Fibroblast of pulmonary artery (primary cell): ENCODE measurements around the gene ZBTB21.

Experiments
- DNase-seq: peaks from one replicate; pipeline ENCODE4 v3.0.0-alpha.2; 2010; ENCODE audit warnings: low read depth
- H3K4me3 ChIP-seq: replicated peaks from 2 replicates; pipeline ENCODE4 v1.5.1; 2011; ENCODE audit warnings: low read depth, mild to moderate bottlenecking, control low read depth, low read length, moderate library complexity
- TF ChIP-seq, protein P1 (sequence below): IDR thresholded peaks from 2 replicates; pipeline ENCODE4 v1.5.1; 2011; ENCODE audit warnings: mild to moderate bottlenecking, control low read depth, low read length, inconsistent platforms; ENCODE audit errors: missing control alignments

ZBTB21 gene

GRCh38 chr21:42009831-42010506 is at the start of gene ZBTB21:
Gene ZBTB21 (minus strand): TSS chr21:42010360. CDS start chr21:41994095, 16,265 bp downstream.
- peak within 1 kb of the TSS; percentile 72 for H3K4me3 ChIP-seq
- peak; percentile 98 for DNase-seq
- TF ChIP-seq, protein P1, sequence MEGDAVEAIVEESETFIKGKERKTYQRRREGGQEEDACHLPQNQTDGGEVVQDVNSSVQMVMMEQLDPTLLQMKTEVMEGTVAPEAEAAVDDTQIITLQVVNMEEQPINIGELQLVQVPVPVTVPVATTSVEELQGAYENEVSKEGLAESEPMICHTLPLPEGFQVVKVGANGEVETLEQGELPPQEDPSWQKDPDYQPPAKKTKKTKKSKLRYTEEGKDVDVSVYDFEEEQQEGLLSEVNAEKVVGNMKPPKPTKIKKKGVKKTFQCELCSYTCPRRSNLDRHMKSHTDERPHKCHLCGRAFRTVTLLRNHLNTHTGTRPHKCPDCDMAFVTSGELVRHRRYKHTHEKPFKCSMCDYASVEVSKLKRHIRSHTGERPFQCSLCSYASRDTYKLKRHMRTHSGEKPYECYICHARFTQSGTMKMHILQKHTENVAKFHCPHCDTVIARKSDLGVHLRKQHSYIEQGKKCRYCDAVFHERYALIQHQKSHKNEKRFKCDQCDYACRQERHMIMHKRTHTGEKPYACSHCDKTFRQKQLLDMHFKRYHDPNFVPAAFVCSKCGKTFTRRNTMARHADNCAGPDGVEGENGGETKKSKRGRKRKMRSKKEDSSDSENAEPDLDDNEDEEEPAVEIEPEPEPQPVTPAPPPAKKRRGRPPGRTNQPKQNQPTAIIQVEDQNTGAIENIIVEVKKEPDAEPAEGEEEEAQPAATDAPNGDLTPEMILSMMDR, result no peak

- H3K4me3 ChIP-seq, result no peak overlapping the region
- TF ChIP-seq, protein P1, result no peak
- no peak for DNase-seq
Observed at GRCh38 chr21:42059721-42060120, 49.6 kb upstream of the ZBTB21 start.

- no peak for DNase-seq
- TF ChIP-seq, protein P1, result no peak
- no peak overlapping the region for H3K4me3 ChIP-seq
Observed at GRCh38 chr21:42059141-42059540, 49.0 kb upstream of the ZBTB21 start.

GRCh38 chr21:42058631-42059111 is 48.5 kb upstream of the ZBTB21 start:
- DNase-seq, result no peak
- no peak overlapping the region for H3K4me3 ChIP-seq

GRCh38 chr21:42057851-42058437 is 47.8 kb upstream of the ZBTB21 start:
- TF ChIP-seq, protein P1, result no peak
- no peak for DNase-seq
- no peak overlapping the region for H3K4me3 ChIP-seq

More at GRCh38 chr21:42058631-42059111, 48.5 kb upstream of the ZBTB21 start:
- TF ChIP-seq, protein P1, result no peak

DNA sequence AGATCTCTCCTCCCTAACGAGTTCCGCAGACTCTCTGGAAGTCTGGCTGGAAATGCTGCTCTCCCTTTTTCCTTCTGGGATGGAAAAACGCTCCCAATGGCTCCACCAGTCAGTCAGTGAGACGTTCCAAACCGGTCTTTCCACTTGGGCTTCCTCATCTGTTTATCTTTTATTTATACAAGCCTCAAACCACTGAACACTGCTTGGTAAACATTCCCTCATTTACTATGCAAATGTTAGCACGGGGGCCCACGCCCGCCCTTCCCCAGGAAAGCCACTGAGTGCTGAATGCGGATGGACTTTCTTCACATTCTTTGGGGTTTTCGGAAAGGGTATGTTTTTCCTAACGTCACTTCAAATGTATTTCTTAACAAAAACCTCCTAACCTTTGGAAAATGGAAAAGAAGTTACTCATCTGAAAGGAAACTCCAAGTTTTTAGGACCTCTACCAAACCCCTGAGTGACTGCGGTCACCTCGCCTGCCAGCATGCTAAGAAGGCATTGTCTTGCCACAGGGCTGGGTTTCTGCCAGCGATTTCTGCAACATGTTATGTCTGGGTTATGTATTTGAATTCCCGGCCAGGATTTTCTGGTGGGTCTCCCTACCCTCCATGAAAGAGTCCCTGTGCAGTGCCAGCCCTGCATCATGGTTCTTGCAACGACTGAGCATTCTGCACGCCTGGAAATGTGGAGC is 47.0 kb upstream of the ZBTB21 start:
- TF ChIP-seq, protein P1, result no peak
- peak; percentile 58 for DNase-seq
- no peak overlapping the region for H3K4me3 ChIP-seq
